Measurements from ENCODE around the gene PRKAR1B. TPM values are rescaled to one million over a fixed set of nuclear protein-coding genes. Genes with fewer than 3 reads are reported as not detected.
"Not testable (repeated sequence)": the region's sequence is repeated elsewhere in the genome, so short reads cannot be mapped to it uniquely, and the experiment has no call there.

The PRKAR1B gene
- total RNA-seq, 1 donor from 2014 or later, result 14.7 TPM

DNA sequence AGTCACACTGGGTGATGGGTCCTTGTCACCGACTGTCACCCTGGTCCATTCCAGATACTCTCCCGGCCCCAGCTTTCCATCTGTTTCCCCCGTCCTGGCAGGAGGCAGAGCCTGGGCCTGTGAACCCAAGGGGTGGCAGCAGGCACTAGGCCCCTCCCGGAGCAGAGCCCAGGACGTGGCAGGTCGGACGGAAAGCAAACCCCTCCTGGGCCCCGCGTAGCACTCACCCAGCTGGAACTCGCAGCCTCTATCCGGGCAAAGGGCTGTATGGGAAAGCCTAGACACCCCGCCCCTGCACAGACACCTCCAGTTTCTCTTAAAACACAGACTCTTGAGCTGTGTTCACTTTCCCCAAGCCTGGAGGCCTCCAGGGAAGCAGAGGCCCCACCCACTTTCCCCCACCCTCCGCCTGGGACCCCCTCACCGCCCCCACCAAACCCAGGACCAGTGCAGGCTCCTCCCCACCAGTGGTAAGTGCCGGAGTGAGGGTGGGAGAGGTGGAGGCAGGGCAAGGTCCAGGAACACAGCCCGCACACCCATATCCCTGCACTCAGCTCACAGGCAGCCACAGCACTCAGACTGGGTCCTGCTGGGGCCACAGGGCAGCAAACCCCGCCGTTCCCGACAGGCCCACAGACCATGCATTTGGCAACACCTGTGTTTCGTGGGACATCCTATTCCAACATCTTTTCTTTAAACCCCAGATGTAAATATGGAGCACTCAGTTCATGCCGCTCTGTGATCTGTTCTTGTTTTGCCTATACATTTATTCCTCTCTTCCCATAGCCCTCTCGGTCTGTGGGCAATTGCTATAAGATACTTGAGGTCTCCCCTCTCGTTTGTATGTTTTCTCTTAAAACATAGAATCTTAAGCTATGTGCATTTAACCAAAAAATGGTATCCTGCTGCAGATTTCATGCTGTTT, 109.2 kb downstream of the PRKAR1B start:
- Histone ChIP-seq H3K4me3 (ENCODE audit: insufficient read depth, low read depth, low read length) (no peak overlapping the region), H3K79me2 (ENCODE audit: insufficient read depth, low read length) (no peaks in the 10 kb centered on the region), H3K36me3 (ENCODE audit: insufficient read depth, low read length) (no peaks in the 10 kb centered on the region), H3K4me1 (ENCODE audit: insufficient read depth, low read length) (no peaks in the 10 kb centered on the region), H3K4me2 (ENCODE audit: low read length) (no peak overlapping the region), H3K9me3 (ENCODE audit: insufficient read depth, low read depth, low read length) (peaks cover 4% of the 10 kb centered on the region), H3K27ac (ENCODE audit: low read depth, low read length) (no peak overlapping the region), H4K20me1 (ENCODE audit: insufficient read depth, low read length) (no peaks in the 10 kb centered on the region), H3K27me3 (ENCODE audit: insufficient read depth, low read length) (no peaks in the 10 kb centered on the region), H2AFZ (ENCODE audit: low read depth, low read length) (no peak overlapping the region), H3K9ac (ENCODE audit: low read length) (no peak overlapping the region)
- DNase-seq (ENCODE audit: low read depth) (no peak), FAIRE-seq (no peak)
- peak overlapping the region; percentile 29 for H3K27ac Mint-ChIP-seq (ENCODE audit: unreplicated experiment)
- H3K4me3 Mint-ChIP-seq (ENCODE audit: unreplicated experiment), result no peak overlapping the region
- H3K4me1 Mint-ChIP-seq (ENCODE audit: low read depth, unreplicated experiment), result peaks cover 4% of the 10 kb centered on the region
- H3K9me3 Mint-ChIP-seq (ENCODE audit: unreplicated experiment), result peaks cover 22% of the 10 kb centered on the region
- peaks cover 10% of the 10 kb centered on the region for H3K36me3 Mint-ChIP-seq (ENCODE audit: low read depth, unreplicated experiment)
- H3K27me3 Mint-ChIP-seq (ENCODE audit: low read depth, unreplicated experiment), result no peaks in the 10 kb centered on the region
- TF ChIP-seq CTCF (IDR thresholded peaks at IDR 0.05; ENCODE audit: insufficient read depth, low read depth, low read length) (no peak), EZH2 (IDR thresholded peaks at IDR 0.05; ENCODE audit: insufficient read depth, low read length) (no peak)

DNA sequence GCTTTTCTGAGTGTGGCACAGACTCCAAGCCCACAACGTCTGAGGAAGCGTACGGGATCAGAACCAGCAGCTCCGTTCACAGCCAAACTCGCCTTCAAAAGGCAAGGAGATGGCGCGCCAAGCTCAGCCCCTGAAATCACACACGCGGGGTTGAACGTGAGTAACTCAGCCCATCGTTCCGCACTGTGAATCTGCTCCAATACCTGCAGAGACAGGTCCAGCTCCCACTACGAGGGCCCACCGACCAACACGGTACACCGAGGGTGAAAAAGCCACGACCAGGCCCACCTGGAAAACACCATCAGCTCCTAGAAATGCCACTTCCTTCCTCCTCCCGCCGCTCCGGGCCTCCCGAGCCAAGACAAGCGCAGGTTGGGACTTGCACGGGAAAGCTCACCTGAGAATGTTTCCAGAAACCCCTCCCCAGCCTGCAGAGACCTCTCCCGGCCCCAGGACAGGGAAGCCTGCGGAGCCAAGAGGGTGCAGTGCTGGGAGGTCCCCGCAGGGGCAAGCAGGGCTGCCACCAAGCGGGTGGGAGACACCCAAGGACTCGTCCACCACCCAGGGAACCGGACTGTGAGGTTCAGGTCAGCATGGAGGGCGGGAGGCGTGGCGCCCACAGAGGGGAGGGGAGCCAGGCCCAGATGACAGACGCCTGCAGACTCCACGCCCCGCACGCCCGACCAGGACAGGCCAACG, 113.5 kb downstream of the PRKAR1B start:
- no peak overlapping the region for H3K4me3 ChIP-seq (ENCODE audit: insufficient read depth, low read depth, low read length)
- H4K20me1 ChIP-seq (ENCODE audit: insufficient read depth, low read length), result no peaks in the 10 kb centered on the region
- DNase-seq (ENCODE audit: low read depth), result no peak
- Mint-ChIP-seq H3K9me3 (ENCODE audit: unreplicated experiment) (peaks cover under 1% of the 10 kb centered on the region), H3K27ac (ENCODE audit: unreplicated experiment) (no peak overlapping the region), H3K4me1 (ENCODE audit: low read depth, unreplicated experiment) (peaks cover 7% of the 10 kb centered on the region), H3K27me3 (ENCODE audit: low read depth, unreplicated experiment) (no peaks in the 10 kb centered on the region), H3K36me3 (ENCODE audit: low read depth, unreplicated experiment) (peaks cover 2% of the 10 kb centered on the region), H3K4me3 (ENCODE audit: unreplicated experiment) (no peak overlapping the region)
- H3K79me2 ChIP-seq (ENCODE audit: insufficient read depth, low read length), result no peaks in the 10 kb centered on the region
- H3K27ac ChIP-seq (ENCODE audit: low read depth, low read length), result no peak overlapping the region
- TF ChIP-seq EZH2 (IDR thresholded peaks at IDR 0.05; ENCODE audit: insufficient read depth, low read length) (no peak), CTCF (IDR thresholded peaks at IDR 0.05; ENCODE audit: insufficient read depth, low read depth, low read length) (no peak)
- no peaks in the 10 kb centered on the region for H3K27me3 ChIP-seq (ENCODE audit: insufficient read depth, low read length)
- H3K9ac ChIP-seq (ENCODE audit: low read length), result no peak overlapping the region
- no peak for FAIRE-seq
- no peaks in the 10 kb centered on the region for H3K36me3 ChIP-seq (ENCODE audit: insufficient read depth, low read length)
- H2AFZ ChIP-seq (ENCODE audit: low read depth, low read length), result no peak overlapping the region
- H3K9me3 ChIP-seq (ENCODE audit: insufficient read depth, low read depth, low read length), result no peaks in the 10 kb centered on the region
- no peak overlapping the region for H3K4me2 ChIP-seq (ENCODE audit: low read length)
- H3K4me1 ChIP-seq (ENCODE audit: insufficient read depth, low read length), result peaks cover 8% of the 10 kb centered on the region

DNA sequence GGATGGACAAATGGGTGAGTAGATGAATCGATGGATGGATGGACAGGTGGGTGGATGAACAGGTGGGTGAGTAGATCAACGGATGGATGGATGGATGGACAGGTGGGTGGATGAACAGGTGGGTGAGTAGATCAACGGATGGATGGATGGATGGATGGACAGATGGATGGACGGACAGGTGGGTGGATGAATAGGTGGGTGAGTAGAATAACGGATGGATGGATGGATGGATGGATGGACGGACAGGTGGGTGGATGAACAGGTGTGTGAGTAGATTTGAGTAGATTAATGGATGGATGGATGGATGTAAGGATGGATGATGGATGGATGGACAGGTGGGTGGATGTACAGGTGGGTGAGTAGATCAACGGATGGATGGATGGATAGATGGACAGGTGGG, 115.2 kb downstream of the PRKAR1B start:
- H3K36me3 ChIP-seq (ENCODE audit: insufficient read depth, low read length); H3K9me3 Mint-ChIP-seq (ENCODE audit: unreplicated experiment); H3K4me3 ChIP-seq (ENCODE audit: insufficient read depth, low read depth, low read length); H3K36me3 Mint-ChIP-seq (ENCODE audit: low read depth, unreplicated experiment); H3K4me1 Mint-ChIP-seq (ENCODE audit: low read depth, unreplicated experiment); H3K9ac ChIP-seq (ENCODE audit: low read length); DNase-seq (ENCODE audit: low read depth); H3K9me3 ChIP-seq (ENCODE audit: insufficient read depth, low read depth, low read length); FAIRE-seq; H3K27ac ChIP-seq (ENCODE audit: low read depth, low read length); H3K27ac Mint-ChIP-seq (ENCODE audit: unreplicated experiment); H4K20me1 ChIP-seq (ENCODE audit: insufficient read depth, low read length); H3K79me2 ChIP-seq (ENCODE audit: insufficient read depth, low read length); H3K4me3 Mint-ChIP-seq (ENCODE audit: unreplicated experiment); H3K27me3 ChIP-seq (ENCODE audit: insufficient read depth, low read length); H3K4me2 ChIP-seq (ENCODE audit: low read length); H3K27me3 Mint-ChIP-seq (ENCODE audit: low read depth, unreplicated experiment); H2AFZ ChIP-seq (ENCODE audit: low read depth, low read length): not testable (repeated sequence)
- peaks cover 11% of the 10 kb centered on the region for H3K4me1 ChIP-seq (ENCODE audit: insufficient read depth, low read length)

Data from astrocyte (in vitro differentiated cells and primary cell).